Right lobe of liver (tissue), 6 donors: ENCODE measurements around the gene ZNF790. TPM values are rescaled to one million over a fixed set of nuclear protein-coding genes. Genes with fewer than 3 reads are reported as not detected.
A peak's percentile ranks its signal among the peaks of the same experiment; 100 is the strongest.

Source experiments
- ATAC-seq, 4 donors: fragments of 200-7000 bp; cut with Tn5 transposase; one replicate each; pipeline ENCODE4 v1.9.1; 2020; ENCODE audit warnings: mild to moderate bottlenecking in 4 of 4, moderate library complexity in 4 of 4
- DNase-seq, 3 donors: peaks; one replicate each; pipeline ENCODE4 v3.0.0-alpha.2; 2020
- H3K27ac ChIP-seq, 3 donors: fragments of 200-600 bp; one replicate each; pipeline ENCODE4 v1.8.0; 2022
- H3K27me3 ChIP-seq, 2 donors: fragments of 200-600 bp; one replicate each; pipeline ENCODE4 v1.8.0; 2022
- H3K36me3 ChIP-seq, 4 donors: fragments of 200-600 bp; sonication (generic) in 1 of 4; one replicate each; pipeline versions ENCODE4 v1.5.1 to v1.8.0; 2017 to 2022; ENCODE audit warnings: control low read depth in 1 of 4
- H3K4me1 ChIP-seq, 4 donors: fragments of 200-600 bp; sonication (generic) in 1 of 4; one replicate each; pipeline versions ENCODE4 v1.5.1 to v1.8.0; 2017 to 2022; ENCODE audit warnings: control low read depth in 1 of 4
- H3K4me3 ChIP-seq, 3 donors: fragments of 200-600 bp; one replicate each; pipeline ENCODE4 v1.8.0; 2022
- H3K9me3 ChIP-seq, 4 donors: fragments of 200-600 bp; sonication (generic) in 1 of 4; one replicate each; pipeline versions ENCODE4 v1.5.1 to v1.8.0; 2017 to 2022; ENCODE audit warnings: control low read depth in 1 of 4
- POLR2A ChIP-seq: fragments of 450-650 bp; IDR thresholded peaks from one replicate; pipeline ENCODE4 v1.6.1; 2017; ENCODE audit warnings: antibody characterized with exemption, mild to moderate bottlenecking
- WGBS: methylation state at CpG from one replicate; pipeline ENCODE4 v1.1.6; 2018; ENCODE audit warnings: low coverage, low lambda C conversion rate; ENCODE audit not compliant: insufficient coverage; ENCODE audit errors: missing lambda C conversion rate; 5-methylcytosine and 5-hydroxymethylcytosine counted together
- intact Hi-C, 2 donors: fragments of 100-400 bp; cut with DNase I; formaldehyde crosslinking; loops; one replicate each; pipeline versions ENCODE4 v1.11.2 to v1.14.1; 2022
- small RNA-seq, 2 experiments: library from RNA; depleted of rRNA; stranded (forward); fragments of <200 nt; gene quantifications; one replicate each; pipeline ENCODE3, GENCODE V24; 2016
- total RNA-seq, 6 experiments: library from RNA; depleted of rRNA in 2 of 6; stranded (reverse); fragments of >200 nt in 2 of 6; fragmentation: NEBNext Ultra II Directional in 3 of 6; extraction: Animal tissue kit (Norgen Biotek cat#: 25700) in 3 of 6; gene quantifications; one replicate each; pipeline versions ENCODE4 v1.1.0 to v1.2.4, GENCODE V29; 2016 to 2023
- TF ChIP-seq, protein P1 (sequence below), 4 donors: fragments of 200-600 bp in 3 of 4; fragments of 450-650 bp in 1 of 4; IDR thresholded peaks; one replicate each; pipeline versions ENCODE4 v1.5.1 to v1.8.0; 2016 to 2022; ENCODE audit warnings: antibody characterized with exemption in 4 of 4, mild to moderate bottlenecking in 2 of 4
- donor health status: DM: no; HTN: yes; CAD: no.
- donor health status: DM: no; HTN: no; CAD: no.
- donor health status: DM: no; HTN: no; CAD: no.
- donor health status: DM: no; HTN: yes; CAD: no.
- donor health status: DM: no; HTN: yes; CAD: no.

ZNF790 gene
- total RNA-seq, 6 experiments from 2014 or later, result 3.7 to 6.4 (median 5.5) TPM

DNA sequence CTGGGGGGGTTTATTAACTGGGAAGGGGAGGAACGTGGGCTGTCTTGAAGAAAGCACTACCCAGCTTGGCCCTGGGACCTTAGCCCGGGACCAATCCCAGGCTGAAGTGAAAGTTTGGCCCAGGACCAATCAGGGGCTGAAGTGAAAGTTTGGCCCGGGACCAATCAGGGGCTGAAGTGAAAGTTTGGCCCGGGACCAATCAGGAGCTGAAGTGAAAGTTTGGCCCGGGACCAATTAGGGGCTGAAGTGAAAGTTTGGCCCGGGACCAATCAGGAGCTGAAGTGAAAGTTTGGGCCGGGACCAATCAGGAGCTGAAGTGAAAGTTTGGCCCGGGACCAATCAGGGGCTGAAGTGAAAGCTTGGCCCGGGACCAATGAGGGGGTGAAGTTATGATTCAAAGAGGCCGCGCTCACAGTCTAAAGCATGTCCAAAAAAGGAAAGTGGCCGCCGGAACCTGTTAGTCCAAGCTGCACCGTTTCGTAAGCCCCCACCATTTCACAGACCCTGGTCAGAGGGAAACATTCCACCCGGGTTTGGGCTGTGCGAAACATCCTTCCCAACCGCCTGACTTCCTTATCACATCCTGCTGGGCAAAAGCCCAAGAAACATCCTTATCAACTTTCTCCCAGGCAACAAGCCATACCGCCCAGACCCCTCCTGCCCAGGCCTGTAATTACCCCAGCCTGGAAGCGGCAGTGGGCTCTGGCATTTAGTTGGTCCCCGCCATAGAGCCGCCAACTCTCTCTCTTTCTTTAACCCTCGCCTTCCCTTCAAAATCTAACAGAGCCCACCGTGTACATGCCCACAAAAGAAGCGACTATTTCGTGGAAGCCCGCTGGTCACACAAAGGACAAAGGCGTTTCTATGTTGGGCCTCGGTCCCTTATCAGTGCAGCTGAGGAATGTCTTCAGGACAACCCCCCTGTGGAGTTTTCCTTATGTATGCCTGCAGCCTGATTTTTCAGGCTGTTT is 66.6 kb downstream of the ZNF790 start:
- peak overlapping the region; percentile 17 to 63 (median 50) for H3K27ac ChIP-seq
- H3K4me1 ChIP-seq, result peaks cover 0 to 10% (median 2%) of the 10 kb centered on the region in 4 donors
- intact Hi-C loops, result loop anchor here in 1 of 2 donors (10.0 kb wide), 1 partner anchor 73 kb away; no protein-coding TSS in a partner anchor
- DNase-seq (peak; percentile 59 to 69 (median 69)), ATAC-seq (peak in 3 of 4 donors; percentile 9 to 18 (median 13))
- peaks cover 0 to 13% (median 0%) of the 10 kb centered on the region in 4 donors for H3K9me3 ChIP-seq
- H3K36me3 ChIP-seq, result peaks cover 0 to 3% (median 0%) of the 10 kb centered on the region in 4 donors
- H3K27me3 ChIP-seq, result no peaks in the 10 kb centered on the region
- H3K4me3 ChIP-seq, result peak overlapping the region; percentile 64 to 88 (median 70)
- WGBS, result 2% methylated on average over 19 of the region's 29 CpGs
- TF ChIP-seq POLR2A, result no peak
- TF ChIP-seq, protein P1, sequence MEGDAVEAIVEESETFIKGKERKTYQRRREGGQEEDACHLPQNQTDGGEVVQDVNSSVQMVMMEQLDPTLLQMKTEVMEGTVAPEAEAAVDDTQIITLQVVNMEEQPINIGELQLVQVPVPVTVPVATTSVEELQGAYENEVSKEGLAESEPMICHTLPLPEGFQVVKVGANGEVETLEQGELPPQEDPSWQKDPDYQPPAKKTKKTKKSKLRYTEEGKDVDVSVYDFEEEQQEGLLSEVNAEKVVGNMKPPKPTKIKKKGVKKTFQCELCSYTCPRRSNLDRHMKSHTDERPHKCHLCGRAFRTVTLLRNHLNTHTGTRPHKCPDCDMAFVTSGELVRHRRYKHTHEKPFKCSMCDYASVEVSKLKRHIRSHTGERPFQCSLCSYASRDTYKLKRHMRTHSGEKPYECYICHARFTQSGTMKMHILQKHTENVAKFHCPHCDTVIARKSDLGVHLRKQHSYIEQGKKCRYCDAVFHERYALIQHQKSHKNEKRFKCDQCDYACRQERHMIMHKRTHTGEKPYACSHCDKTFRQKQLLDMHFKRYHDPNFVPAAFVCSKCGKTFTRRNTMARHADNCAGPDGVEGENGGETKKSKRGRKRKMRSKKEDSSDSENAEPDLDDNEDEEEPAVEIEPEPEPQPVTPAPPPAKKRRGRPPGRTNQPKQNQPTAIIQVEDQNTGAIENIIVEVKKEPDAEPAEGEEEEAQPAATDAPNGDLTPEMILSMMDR (IDR thresholded peaks at IDR 0.05), result no peak

Small RNAs within 50 kb of the gene (small RNA-seq; reads per million reads assigned to genes)
- gene RF00019, result 0 reads per million in 2 experiments

Other genes with a start within 250 kb of the ZNF790 start
- 1 to 10 TPM in 5 of 6 experiments, under 1 TPM in 1; 0.86 to 3.0 (median 1.5) TPM for gene ZNF382, start 233.1 kb downstream of the ZNF790 start, total RNA-seq
- 1 to 10 TPM; 1.1 to 5.2 (median 2.5) TPM for gene ZNF461, start 171.6 kb downstream of the ZNF790 start, total RNA-seq
- gene ZNF567, start 150.8 kb downstream of the ZNF790 start, total RNA-seq, result 1 to 10 TPM; 1.1 to 3.4 (median 2.0) TPM
- 1 to 10 TPM in 3 of 6 experiments, under 1 TPM in 3; 0.68 to 1.1 (median 0.96) TPM for gene ZNF850, start 65.6 kb downstream of the ZNF790 start, total RNA-seq
- 1 to 10 TPM in 4 of 6 experiments, under 1 TPM in 2; 0.56 to 2.4 (median 1.5) TPM for gene ZNF345, start 12.5 kb upstream of the ZNF790 start, total RNA-seq
- gene ZNF829, start 77.9 kb upstream of the ZNF790 start, total RNA-seq, result under 1 TPM; 0.55 to 0.95 (median 0.78) TPM
- 1 to 10 TPM; 1.9 to 4.9 (median 2.2) TPM for gene ZNF568, start 77.9 kb upstream of the ZNF790 start, total RNA-seq
- 1 to 10 TPM; 1.9 to 5.3 (median 3.5) TPM for gene ZNF420, start 240.0 kb upstream of the ZNF790 start, total RNA-seq